Endometrium (tissue), 2 donors: ENCODE data around the gene MYO10.
"Not testable (repeated sequence)": the region's sequence is repeated elsewhere in the genome, so short reads cannot be mapped to it uniquely, and the experiment has no call there.

Experiments used
- FAIRE-seq: peaks from 2 replicates; lab custom pipeline; 2012; peaks lifted over from hg19 to GRCh38; lab: Jason Lieb, UNC
- donor health status: control.
- donor health status: control.

The MYO10 gene

DNA sequence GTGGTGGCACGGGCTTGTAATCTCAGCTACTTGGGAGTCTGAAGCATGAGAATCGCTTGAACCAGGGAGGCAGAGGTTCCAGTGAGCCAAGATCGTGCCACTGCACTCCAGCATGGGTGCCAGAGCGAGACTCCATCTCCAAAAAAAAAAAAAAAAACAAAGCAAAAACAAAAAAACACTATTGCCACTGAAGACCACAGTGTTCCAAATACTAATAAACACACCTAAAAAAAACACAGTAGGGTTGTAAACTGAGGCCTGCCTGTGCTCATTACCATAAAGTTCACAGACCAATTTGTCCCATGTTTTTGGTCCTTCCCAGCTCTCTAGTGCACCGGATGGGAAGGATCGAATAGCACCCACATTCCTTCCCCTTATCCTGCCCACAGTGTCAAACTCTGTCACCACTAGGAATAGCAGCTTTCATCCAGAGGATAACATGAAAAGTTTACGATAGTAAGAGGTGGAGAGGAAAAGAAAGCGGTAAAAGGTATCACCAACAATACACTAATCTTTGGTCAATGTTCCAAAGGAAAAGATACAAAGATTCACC, 49.2 kb downstream of the MYO10 start:
- FAIRE-seq: no peak

DNA sequence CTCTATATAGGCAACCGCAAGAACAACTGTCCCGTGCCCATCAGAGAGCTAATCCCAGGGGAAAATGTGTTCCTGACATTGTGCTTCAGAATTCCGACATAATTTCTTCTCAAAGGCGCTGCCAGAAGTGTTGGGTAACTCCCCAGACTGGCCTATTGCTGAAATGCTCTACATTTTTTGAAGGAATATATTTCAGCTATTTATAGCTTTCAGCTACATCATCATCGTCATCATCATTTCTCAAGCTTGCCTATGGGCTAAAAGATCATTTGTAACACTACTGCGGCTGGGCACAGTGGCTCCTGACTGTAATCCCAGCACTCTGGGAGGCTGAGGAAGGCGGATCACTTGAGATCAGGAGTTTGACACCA, 49.7 kb downstream of the MYO10 start:
- no peak for FAIRE-seq

DNA sequence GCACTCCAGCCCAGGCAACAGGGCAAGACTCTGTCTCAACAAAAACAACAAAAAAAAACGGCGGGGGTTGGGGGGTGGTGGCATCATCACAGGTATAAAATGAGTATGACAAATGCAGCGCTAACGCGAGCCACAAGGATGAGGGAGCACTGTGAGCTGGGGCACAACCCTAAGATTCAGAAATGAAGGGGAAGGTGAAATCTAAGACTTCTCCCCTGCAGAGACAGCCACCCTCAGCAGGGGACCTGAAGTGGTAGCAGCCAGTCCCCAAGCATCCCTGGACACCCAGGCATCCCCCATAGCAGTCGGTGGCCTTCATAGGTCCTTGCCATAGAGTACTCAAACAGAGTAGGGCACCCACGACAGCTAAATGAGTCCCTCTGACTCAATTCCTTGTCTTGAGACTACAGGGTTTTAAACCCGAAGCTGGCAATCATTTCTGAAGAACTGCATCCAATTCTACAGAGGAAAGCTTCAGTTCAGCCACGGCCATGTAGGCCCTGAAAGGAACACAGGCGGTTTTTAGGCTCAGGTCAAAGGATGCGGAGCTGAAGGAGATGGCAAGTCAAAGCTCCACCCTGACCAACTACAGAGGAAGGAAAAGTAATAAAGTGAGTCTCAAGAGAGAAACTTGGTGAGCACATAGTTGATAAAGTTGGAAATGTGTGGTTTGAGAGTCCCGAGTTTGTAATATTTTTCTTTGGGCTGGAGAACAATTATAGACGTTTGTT, 50.3 kb downstream of the MYO10 start:
- no peak for FAIRE-seq

DNA sequence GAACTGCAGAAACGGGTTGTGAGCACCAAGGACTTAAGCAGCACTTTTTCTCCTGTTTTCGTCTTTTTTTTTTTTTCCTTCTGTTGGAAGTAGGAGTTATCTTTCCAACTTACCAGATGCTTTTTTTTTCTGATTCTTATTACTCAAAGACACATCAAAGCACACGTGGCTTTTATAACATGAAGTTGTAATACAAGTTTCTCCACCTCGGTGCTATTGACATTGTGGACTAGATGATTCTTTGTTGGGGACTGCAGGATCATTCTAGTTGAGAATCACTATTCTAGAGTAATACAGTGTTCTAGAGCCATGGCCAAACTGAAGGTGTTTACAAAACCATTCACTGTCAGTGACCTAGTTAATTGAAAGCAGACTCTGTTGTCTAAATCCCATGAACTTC, 51.5 kb downstream of the MYO10 start:
- no peak for FAIRE-seq

DNA sequence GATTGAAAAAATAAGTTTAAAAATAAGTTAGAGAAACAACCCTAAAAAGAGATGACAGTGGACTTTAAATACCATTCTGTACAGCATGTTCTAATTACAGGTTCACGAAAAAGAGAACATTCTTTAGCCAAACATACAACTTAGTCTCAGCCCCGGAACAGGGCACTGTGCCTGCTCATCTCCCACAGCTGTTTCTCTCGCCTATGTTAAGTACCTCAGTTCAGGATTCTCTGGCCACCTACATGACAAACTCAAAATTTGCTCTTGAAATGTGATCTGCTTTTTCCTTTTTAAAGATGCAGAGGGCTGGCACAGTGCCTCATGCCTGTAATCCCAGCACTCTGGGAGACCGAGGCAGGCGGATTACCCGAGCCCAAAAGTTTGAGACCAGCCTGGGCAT, 52.3 kb downstream of the MYO10 start:
- FAIRE-seq: no peak

DNA sequence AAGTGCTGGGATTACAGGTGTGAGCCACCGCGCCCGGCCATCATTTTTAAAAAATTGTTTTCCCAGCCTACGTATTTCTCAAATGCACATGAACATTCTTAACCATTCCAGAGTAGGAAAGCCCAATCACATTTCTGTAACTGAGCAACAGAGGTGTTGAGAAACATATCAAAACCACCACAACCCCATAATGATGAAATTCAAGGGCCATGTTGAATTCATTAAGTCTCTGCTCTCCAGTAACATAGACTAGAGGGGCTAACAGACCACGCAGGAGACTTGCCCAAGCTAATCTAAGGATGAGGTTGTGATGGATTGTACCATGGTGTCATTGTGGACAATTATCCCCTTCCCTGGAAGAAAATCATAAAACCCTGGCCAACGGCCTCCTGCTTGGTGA, 52.9 kb downstream of the MYO10 start:
- FAIRE-seq: no peak

DNA sequence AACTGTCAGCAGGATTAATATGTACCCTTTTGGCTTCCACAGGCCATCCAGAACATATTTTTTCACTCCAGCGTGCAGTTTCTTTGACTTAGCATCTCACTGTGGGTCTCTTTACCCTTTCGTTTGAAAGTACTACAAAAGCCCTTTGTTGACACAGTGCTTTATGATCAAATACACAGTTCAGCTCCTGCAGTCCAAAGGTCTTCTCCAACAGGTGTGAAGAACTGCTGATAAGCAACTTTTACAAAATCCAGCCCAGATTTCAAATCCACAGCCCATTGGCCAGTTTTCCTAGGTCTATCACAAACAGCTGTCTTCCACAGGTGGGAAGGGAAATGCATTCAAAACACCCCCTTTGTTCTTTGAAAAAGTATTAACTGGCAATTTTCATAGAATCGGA, 54.8 kb downstream of the MYO10 start:
- FAIRE-seq: no peak

DNA sequence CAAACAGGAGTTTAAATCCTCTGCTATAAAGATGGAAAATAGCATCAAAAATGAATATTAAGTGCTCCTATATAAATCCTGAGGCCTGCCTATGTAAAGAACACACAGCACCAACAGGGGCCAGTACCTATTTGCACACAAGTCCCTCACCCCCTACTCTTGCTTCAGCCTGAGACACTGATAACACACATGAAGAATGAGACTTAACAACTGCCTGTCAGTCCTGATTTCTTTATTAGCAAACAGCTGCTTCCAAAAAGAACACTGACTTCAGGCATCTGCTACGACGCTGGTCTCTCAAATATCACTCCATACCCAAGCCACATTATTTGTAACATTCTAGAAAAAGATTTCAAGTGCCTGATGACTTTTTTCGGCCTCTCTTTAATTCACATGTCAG, 55.5 kb downstream of the MYO10 start:
- no peak for FAIRE-seq

DNA sequence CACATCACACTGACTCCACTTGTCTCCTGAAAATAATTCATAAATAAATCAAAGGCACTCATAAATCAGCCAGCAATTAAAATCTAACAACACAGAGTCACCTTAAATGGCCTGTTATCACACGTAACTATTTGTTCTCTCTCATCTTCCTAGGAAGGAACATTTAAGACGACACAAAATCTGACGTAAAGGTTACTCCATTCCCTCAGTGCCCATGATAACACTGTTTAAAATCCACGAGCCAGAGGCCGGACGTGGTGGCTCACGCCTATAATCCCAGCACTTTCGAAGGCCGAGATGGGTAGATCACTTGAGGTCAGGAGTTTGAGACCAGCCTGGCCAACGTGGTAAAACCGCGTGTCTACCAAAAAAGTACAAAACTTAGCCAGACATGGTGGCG, 56.4 kb downstream of the MYO10 start:
- no peak for FAIRE-seq

DNA sequence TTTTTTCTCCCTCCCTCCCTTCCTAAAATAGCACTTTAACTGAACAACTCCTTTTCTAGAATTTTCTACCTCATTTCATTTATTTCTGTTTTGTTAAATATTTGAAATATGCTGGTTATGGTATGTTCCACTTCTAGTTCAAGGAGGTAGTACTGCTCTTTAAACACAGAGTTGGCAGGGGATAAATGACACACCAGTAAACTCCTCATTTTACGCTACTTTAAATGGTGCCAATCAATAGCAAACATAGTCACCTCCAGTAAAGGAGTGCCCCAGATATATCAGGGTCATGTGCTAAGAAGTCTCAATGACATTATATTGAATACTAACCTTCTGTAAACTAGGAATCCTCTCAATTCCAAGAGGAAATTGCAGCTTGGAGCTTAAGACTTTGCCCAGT, 56.9 kb downstream of the MYO10 start:
- no peak for FAIRE-seq

DNA sequence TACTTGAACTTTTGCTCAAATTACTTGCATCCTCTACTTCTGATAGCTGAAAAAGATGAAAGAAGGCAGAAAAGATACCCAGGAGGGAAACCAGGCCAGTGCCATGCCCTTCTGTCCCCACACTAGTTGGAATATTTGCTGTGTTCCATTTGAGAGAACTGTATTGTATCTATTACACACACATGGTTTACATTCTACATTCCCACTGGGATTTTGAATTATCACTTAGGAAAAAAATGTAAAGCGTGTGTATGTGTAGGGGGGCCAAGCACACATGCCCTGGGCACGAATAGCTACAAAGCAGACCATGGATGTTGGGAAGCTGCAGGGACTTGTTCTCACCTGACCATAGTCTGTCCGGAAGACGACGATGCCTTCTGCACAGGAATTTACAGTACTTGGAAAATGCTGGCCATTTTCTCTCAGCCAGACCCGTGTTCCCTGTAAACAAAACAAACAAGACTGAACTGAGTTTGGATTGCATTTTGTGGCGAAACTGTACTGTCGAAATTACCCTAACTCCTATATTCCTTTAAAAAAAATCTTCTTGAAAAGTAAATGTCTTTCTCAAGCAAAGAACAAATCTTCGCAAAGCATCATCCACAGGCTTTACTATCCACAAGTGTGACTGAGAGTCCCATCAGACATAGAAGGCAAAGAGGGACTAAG, 58.7 kb downstream of the MYO10 start:
- no peak for FAIRE-seq

DNA sequence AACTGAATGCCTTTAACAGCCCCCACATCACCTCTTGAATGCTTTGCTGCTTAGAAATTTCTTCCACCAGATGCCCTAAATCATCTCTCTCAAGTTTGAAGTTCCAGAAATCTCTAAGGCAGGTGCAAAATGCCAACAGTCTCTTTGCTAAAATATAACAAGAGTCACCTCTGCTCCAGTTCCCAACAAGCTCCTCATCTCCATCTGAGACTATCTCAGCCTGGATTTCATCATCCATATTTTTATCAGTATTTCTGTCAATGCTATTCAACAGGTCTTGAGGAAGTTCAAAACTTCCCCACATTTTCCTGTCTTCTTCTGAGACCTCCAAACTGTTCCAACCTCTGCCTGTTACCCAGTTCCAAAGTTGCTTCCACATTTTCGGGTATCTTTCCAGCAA, 61.7 kb downstream of the MYO10 start:
- FAIRE-seq: not testable (repeated sequence)

DNA sequence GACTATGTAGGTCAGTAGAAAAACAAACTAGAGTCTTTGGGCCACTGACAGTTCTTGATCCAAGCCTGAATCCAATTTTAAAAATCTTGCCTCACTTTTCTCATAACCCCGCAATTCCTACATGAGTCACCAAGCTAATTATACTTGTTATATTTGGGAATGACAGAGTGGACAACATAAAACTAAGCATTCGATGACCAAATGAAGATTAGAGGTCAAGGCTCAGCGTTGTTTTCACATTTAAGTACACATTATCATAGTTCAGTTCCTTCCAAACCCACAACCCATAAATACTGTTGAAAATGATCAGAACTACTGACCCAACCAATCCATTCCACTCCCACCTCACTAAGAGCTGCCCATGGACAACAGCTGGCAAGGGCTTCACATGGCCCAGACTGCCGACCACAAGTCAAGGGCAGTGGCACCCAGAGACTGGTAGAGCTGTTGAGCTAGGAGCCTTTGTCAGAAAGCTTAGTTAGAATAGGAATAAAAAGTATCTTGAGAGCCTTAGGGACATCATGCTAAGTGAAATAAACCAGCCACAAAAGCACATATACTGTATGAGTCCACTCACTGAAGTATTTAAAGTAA, 64.2 kb downstream of the MYO10 start:
- FAIRE-seq: no peak

DNA sequence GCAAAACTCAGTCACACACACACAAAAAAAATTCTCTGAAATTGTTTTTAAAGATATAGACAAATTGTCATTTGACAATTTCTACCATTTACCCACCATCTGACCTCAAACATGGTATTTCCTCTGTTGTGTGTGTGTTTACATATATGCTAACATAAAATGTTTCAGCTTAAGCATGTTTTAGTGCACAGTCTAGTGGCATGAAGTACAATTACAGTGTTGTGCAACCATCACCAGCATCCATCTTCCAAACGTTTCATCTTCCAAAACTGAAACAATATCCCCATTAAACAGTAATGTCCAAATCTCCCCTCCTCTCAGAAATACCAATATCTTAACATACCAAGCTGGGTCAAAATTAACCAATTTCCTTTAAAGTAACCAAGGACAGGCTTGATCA, 65.2 kb downstream of the MYO10 start:
- no peak for FAIRE-seq

DNA sequence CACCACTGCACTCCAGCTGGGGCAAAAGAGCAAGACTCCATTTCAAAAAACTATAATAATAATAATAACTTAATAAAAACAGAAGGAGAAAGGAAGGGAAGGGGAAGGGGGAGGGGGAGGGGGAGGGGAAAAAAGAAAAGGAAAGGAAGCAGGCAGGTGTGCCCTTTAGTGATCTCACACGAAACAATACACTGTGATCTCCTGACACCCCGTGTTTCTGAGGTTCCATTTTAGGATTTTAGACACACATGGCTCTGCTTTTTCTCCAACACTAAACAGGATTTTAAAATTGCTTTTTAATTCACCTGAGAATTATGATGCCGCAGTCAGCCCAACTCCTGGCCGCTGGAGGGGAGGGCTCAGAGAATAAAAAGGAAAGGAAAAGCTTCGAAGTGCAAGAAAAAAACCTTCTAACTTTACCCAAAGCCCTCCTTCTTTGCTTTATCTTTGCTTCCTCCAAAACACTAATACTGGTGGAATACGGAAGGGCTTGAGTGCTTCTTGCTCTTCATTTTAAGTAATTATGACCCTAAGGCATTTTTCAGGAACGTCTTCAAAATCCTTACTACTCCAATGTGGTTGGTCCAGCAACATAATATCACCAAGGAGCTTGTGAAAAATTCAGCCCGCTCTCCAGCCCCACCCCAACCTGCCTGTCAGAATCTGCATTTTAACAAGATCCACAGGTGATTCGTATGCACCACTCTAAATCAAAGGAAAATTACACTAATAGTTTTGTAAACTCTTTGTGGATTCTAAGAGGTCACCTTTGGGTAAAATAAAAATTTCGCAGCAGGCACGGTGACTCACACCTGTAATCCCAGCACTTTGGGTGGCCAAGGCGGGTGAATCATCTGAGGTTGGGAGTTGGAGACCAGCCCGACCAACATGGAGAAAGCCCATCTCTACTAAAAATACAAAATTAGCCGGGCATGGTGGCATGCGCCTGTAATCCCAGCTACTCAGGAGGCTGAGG, 66.0 kb downstream of the MYO10 start:
- no peak for FAIRE-seq

DNA sequence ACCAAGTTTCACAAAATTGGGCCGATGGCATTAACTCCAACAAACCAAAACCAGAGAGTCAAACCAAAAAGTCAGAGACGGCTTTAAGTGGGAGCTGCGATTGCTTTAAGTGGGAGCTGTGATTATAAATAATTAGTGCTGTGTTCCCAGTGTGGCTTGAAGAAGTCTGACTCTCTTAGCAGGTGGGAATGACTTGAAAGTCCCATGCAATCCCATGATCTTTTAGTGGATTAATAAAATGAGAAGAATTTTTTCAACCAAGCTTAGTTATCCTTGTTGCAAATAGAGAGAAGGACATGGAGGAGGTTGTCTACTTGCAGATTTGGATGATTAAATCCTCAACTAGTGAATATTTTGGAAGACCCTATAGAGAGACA, 68.5 kb downstream of the MYO10 start:
- no peak for FAIRE-seq

DNA sequence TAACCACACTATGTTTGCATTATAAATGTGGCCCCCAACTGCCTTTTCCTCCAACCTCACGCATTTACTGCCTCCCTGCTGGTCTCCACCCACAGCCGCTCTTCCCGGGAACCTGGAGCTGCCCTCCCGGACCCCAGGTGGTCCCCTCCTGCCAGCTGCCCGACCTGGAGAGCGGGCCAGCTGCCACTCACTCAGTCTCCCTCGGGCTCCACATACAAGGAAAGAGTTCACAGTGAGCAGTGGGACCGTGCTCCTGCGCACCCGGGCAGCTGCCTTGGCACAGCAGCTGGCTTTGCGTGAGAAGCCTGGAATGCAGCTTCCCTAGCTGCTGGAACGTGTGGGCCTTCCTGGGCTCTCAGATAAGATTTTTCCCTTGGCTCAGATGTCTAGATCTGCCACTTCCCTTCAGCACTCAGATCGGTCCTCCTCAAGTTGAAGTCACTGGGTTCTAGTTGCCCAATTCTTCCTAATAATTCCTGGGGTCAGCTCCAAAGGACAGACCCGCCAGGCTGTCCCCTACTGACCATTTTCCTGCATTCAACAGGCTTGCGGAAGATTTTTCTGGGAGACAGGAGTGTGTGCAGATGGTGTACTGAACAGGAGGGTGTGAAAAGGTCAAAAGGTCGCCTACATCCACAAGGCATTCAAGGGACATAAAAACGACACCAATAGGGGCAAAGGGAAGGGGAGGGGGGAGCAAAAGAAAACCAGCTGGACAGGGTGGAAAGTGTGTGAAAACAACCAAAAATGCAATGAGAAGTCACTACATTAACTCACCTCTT, 69.1 kb downstream of the MYO10 start:
- no peak for FAIRE-seq

DNA sequence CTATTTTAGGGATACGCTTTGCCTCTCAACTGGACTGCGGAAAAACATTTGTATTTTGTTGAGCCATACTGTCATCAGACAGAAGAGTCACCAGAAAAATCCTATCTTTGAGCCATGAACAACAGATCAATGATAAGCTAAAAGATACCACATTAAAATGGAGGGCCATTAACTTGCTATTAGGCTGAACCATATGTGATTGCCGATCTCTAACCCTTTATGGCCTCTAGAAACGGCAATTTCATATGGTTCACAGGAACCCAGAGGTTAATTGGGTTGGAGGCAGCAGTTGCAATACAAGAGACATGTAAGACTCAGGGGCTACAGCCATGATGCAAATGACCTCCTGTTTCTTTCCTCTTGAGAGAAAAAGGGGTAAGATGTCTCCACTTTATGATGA, 69.8 kb downstream of the MYO10 start:
- FAIRE-seq: no peak

DNA sequence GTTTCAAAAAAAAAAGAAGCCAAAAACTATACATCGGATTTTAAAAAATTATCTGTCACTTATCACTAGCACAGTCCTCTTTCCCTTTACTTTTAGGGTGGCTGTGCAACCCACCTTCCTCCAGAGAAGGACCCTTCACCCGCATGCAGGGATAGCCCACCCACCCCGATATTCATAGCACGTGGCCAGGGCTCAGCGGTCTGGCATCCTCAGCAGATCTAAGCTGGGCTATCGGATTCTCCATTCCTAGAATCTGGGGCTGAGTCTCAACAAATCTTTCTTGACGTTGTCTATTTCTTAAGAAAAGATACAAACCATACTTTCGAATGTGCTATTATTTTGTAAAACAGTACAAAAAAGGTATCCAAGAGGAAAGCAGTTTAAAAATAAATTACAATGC, 70.9 kb downstream of the MYO10 start:
- no peak for FAIRE-seq

DNA sequence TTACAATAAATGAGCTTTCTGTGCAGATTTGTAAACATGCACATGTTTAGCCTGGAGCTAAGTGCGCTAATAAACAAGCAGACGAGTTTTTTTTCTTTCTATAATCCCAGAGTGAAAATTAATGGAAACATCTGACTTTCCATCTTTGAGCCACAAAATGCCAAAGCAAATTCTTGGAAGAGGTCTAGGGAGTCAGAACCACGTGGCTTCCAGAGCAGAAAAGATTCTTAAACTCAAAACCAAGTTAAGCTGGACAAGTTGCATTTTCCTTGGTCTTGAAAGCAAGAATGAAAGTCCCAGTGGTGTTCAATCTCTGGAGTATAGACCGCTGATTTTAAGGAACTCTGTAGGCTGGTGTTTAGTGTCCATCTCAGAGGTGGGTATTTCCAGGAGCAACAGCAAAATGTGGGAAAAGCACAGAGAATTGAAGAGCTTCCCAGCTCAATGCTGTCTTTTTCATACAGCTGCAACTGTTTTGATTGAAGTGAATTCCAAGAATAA, 71.4 kb downstream of the MYO10 start:
- no peak for FAIRE-seq

DNA sequence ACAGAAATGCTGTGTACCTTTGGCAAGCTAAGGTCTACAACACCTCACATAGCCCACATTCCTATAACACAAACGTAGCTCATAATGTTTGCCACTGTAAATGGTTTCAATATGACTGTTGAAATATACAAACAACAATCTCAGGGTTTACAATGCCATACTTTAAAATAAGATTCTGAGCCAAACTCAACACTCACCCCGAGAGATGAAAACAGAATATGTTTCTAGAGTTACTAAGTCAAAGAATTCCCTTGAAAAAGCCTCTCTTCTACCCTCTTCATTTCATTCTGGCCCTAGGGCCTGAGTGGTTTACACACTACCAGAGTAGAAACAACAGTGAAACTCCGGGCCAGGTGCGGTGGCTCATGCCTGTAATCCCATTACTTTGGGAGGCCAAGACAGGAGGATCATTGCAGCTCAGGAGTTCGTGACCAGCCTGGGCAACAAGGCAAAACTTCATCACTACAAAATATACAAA, 72.6 kb downstream of the MYO10 start:
- no peak for FAIRE-seq
